SK-N-SH (cell line): ENCODE results near the gene TCOF1. TPM values are rescaled to one million over a fixed set of nuclear protein-coding genes. Genes with fewer than 3 reads are reported as not detected.
"Not testable (repeated sequence)": the region's sequence is repeated elsewhere in the genome, so short reads cannot be mapped to it uniquely, and the experiment has no call there.

Experiments used
- CTCF ChIA-PET: fragments of 300-600, 350-600 bp; formaldehyde crosslinking; extraction: SDS; loops from one replicate; lab custom pipeline; 2021; lab: Yijun Ruan, JAX
- POLR2A ChIA-PET: fragments of 350-600 bp; sonication (Branson Sonifier 250); formaldehyde crosslinking; extraction: SDS; loops from one replicate; lab custom pipeline; 2020; ENCODE audit warnings: antibody characterized with exemption, inconsistent platforms; lab: Yijun Ruan, JAX
- DNase-seq: peaks from one replicate; pipeline ENCODE4 v3.0.0; 2012
- H2AFZ ChIP-seq: fragments of 200-600 bp; sonication (generic); 2 replicates; pipeline ENCODE4 v1.8.1; 2016; ENCODE audit warnings: antibody characterized with exemption, mild to moderate bottlenecking, low read depth
- H3F3A ChIP-seq: fragments of 200-600 bp; sonication (generic); replicated peaks from 2 replicates; pipeline ENCODE3; 2016; ENCODE audit warnings: antibody characterized with exemption, mild to moderate bottlenecking; ENCODE audit not compliant: insufficient read depth
- H3K27ac ChIP-seq, 2 experiments: fragments of 200-500 bp in 1 of 2; fragments of 200-600 bp in 1 of 2; sonication (Bioruptor generic) in 1 of 2; sonication (generic), shearing (Covaris generic) in 1 of 2; 2 replicates each; pipeline versions ENCODE4 v1.5.1 to v1.6.1; 2014 to 2016; ENCODE audit warnings: low read depth in 2 of 2, inconsistent platforms in 1 of 2, low read length in 1 of 2, mild to moderate bottlenecking in 1 of 2, mixed read lengths in 1 of 2
- H3K27me3 ChIP-seq: fragments of 200-600 bp; sonication (generic), shearing (Covaris generic); 2 replicates; pipeline ENCODE4 v1.6.1; 2016; ENCODE audit warnings: mixed run types; ENCODE audit not compliant: insufficient read depth
- H3K36me3 ChIP-seq, 2 experiments: fragments of 200-500 bp in 1 of 2; fragments of 200-600 bp in 1 of 2; sonication (Bioruptor generic) in 1 of 2; sonication (generic) in 1 of 2; replicated peaks in 1 of 2; 2 replicates each; pipeline versions ENCODE3 to v1.5.1; 2014 to 2016; ENCODE audit warnings: low read length in 1 of 2, mild to moderate bottlenecking in 1 of 2; ENCODE audit not compliant: insufficient read depth in 2 of 2, control insufficient read depth in 1 of 2
- H3K4me1 ChIP-seq, 2 experiments: fragments of 200-500 bp in 1 of 2; fragments of 200-600 bp in 1 of 2; sonication (Bioruptor generic) in 1 of 2; sonication (generic), shearing (Covaris generic) in 1 of 2; 2 replicates each; pipeline versions ENCODE4 v1.5.1 to v1.6.1; 2014 to 2016; ENCODE audit warnings: low read depth in 1 of 2, low read length in 1 of 2, mixed run types in 1 of 2; ENCODE audit not compliant: insufficient read depth in 2 of 2, control insufficient read depth in 1 of 2
- H3K4me2 ChIP-seq: fragments of 200-600 bp; sonication (generic), shearing (Covaris generic); 2 replicates; pipeline ENCODE4 v1.6.1; 2017; ENCODE audit warnings: mixed run types
- H3K4me3 ChIP-seq, 2 experiments: fragments of 200-500 bp in 1 of 2; fragments of 200-600 bp in 1 of 2; sonication (Bioruptor generic) in 1 of 2; sonication (generic), shearing (Covaris generic) in 1 of 2; 2 replicates each; pipeline versions ENCODE4 v1.5.1 to v1.8.1; 2014 to 2016; ENCODE audit warnings: low read depth in 2 of 2, inconsistent platforms in 1 of 2, low read length in 1 of 2, mild to moderate bottlenecking in 1 of 2, mixed read lengths in 1 of 2, moderate library complexity in 1 of 2
- H3K79me2 ChIP-seq: fragments of 200-600 bp; sonication (generic); 2 replicates; pipeline ENCODE4 v1.8.1; 2017; ENCODE audit warnings: mild to moderate bottlenecking; ENCODE audit not compliant: insufficient read depth
- H3K9ac ChIP-seq: fragments of 200-600 bp; sonication (generic); 2 replicates; pipeline ENCODE4 v1.6.1; 2017; ENCODE audit warnings: mixed run types
- H3K9me2 ChIP-seq: fragments of 200-600 bp; sonication (generic); 2 replicates; pipeline ENCODE4 v1.6.1; 2017; ENCODE audit warnings: mixed run types
- H3K9me3 ChIP-seq: fragments of 200-600 bp; sonication (generic); 2 replicates; pipeline ENCODE4 v1.6.1; 2017; ENCODE audit warnings: mixed run types, mild to moderate bottlenecking, moderate library complexity
- H4K20me1 ChIP-seq: fragments of 200-600 bp; sonication (generic); 2 replicates; pipeline ENCODE4 v1.6.1; 2017; ENCODE audit warnings: mild to moderate bottlenecking, mixed run types; ENCODE audit not compliant: insufficient read depth
- GATA2 ChIP-seq: sonication (generic); formaldehyde crosslinking; IDR thresholded peaks from 2 replicates; pipeline ENCODE4 v1.5.0; 2020; ENCODE audit warnings: mild to moderate bottlenecking, missing genetic modification reagents
- MEF2A ChIP-seq: IDR thresholded peaks from 2 replicates; pipeline ENCODE4 v1.4.0; 2012; ENCODE audit warnings: low read depth, borderline replicate concordance
- TEAD4 ChIP-seq: IDR thresholded peaks from 2 replicates; pipeline ENCODE4 v1.4.0; 2012; ENCODE audit warnings: mild to moderate bottlenecking, borderline replicate concordance; ENCODE audit not compliant: insufficient read depth
- WGBS: methylation state at CpG from one replicate; pipeline ENCODE4 v1.1.6; 2017; ENCODE audit warnings: low lambda C conversion rate; 5-methylcytosine and 5-hydroxymethylcytosine counted together
- polyA plus RNA-seq, 3 experiments: library from polyadenylated mRNA; depleted of rRNA; stranded (reverse); fragments of >200 nt; gene quantifications; 2 replicates each; pipeline ENCODE4 v1.2.3, GENCODE V29; 2012
- TF ChIP-seq, protein P1 (sequence below): IDR thresholded peaks from 2 replicates; pipeline ENCODE4; 2012
- TF ChIP-seq, protein P2 (sequence below): fragments of 150-350 bp; IDR thresholded peaks from 2 replicates; pipeline ENCODE4 v1.6.1; 2016; ENCODE audit warnings: mild to moderate bottlenecking, low read depth, low read length
- TF ChIP-seq, protein P3 (sequence below): IDR thresholded peaks from 2 replicates; pipeline ENCODE4 v1.4.0; 2012; ENCODE audit warnings: low read depth

Gene TCOF1
- polyA plus RNA-seq, 1 of the 3 experiments (the other 2 are of a cell fraction): 33.0 TPM

DNA sequence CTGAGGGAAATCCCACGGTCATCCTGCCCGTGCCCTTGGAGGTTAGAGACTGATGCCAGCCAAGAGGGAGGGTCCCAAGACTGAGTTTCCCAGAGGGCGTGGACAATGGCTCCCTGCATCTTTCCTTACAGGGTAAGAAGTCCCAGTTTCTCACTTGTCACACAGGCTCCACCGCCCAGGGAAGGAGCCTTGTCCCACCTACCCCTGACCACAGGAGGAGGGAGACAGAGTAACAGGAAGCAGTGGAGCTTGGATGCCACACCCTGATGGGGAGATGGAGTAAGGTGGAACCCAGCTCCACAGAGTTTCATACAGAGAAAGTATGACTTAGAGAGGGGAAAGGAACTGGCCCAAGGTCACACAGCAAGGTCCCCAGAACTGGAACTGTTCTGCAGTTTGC lies 64.6 kb downstream of the TCOF1 start (continued):
- TF ChIP-seq, protein P1, sequence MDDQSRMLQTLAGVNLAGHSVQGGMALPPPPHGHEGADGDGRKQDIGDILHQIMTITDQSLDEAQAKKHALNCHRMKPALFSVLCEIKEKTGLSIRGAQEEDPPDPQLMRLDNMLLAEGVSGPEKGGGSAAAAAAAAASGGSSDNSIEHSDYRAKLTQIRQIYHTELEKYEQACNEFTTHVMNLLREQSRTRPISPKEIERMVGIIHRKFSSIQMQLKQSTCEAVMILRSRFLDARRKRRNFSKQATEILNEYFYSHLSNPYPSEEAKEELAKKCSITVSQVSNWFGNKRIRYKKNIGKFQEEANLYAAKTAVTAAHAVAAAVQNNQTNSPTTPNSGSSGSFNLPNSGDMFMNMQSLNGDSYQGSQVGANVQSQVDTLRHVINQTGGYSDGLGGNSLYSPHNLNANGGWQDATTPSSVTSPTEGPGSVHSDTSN: no peak
- no peak for TF ChIP-seq MEF2A
- TF ChIP-seq, protein P2, sequence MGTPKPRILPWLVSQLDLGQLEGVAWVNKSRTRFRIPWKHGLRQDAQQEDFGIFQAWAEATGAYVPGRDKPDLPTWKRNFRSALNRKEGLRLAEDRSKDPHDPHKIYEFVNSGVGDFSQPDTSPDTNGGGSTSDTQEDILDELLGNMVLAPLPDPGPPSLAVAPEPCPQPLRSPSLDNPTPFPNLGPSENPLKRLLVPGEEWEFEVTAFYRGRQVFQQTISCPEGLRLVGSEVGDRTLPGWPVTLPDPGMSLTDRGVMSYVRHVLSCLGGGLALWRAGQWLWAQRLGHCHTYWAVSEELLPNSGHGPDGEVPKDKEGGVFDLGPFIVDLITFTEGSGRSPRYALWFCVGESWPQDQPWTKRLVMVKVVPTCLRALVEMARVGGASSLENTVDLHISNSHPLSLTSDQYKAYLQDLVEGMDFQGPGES: no peak
- no peak for TF ChIP-seq GATA2 (CRISPR knock-in tag)

DNA sequence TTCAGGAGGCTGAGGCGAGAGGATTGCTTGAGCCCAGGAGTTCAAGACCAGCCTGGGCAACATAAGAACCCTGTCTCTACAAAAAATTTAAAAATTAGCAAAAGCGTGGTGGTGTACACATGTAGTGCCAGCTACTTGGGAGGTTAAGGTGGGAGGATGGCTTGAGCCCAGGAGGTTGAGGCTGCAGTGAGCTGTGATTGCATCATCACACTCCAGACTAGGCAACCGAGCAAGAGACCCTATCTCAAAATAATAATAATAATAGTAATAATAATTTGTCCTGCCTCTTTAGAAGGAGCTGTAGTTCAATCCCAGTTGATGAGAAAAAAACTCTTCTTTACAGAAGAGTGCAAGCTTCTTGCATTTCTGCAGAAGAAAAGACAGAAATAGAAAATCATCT lies 65.3 kb downstream of the TCOF1 start:
- no peaks in the 10 kb centered on the region for H3K9me3 ChIP-seq
- H3F3A ChIP-seq: no peaks in the 10 kb centered on the region
- H4K20me1 ChIP-seq: no peaks in the 10 kb centered on the region
- no peak overlapping the region for H3K4me3 ChIP-seq
- no peaks in the 10 kb centered on the region for H3K36me3 ChIP-seq
- 44% methylated on average over 3 of the region's 3 CpGs for WGBS
- no peak for DNase-seq
- POLR2A ChIA-PET: no interaction called here
- no peaks in the 10 kb centered on the region for H3K79me2 ChIP-seq
- no peak overlapping the region for H2AFZ ChIP-seq
- no peaks in the 10 kb centered on the region for H3K27me3 ChIP-seq
- H3K4me1 ChIP-seq: no peaks in the 10 kb centered on the region
- CTCF ChIA-PET: interaction anchor here (0.7 to 1.2 kb wide), 3 partner anchors 12 to 17 kb away, joined by 3 to 4 read pairs (median 4); no protein-coding TSS in a partner anchor
- no peak overlapping the region for H3K9ac ChIP-seq
- no peaks in the 10 kb centered on the region for H3K9me2 ChIP-seq
- no peak overlapping the region for H3K27ac ChIP-seq
- TF ChIP-seq MEF2A (no peak), TEAD4 (no peak)
- TF ChIP-seq, protein P3, sequence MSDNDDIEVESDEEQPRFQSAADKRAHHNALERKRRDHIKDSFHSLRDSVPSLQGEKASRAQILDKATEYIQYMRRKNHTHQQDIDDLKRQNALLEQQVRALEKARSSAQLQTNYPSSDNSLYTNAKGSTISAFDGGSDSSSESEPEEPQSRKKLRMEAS: no peak
- no peak overlapping the region for H3K4me2 ChIP-seq

DNA sequence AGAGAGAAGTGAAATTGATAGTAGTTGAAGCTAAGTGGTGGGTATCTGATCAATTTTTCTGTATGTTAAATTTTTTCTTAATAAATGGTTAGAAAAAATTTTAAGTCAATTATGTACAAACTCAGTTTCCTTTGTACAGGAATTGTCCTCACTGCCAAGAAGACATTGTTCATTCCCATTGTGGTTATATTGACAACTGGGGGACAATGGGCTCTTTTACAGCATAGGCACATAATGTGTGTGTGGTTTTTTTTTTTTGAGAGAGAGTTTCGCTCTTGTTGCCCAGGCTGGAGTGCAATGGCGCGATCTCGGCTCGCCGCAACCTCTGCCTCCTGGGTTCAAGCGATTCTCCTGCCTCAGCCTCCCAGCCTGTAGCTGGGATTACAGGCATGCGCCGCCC lies 68.7 kb downstream of the TCOF1 start:
- H3K9me2 ChIP-seq, H3K27me3 ChIP-seq, H3K27ac ChIP-seq, H3K4me2 ChIP-seq, H4K20me1 ChIP-seq, H3K79me2 ChIP-seq, H3K9me3 ChIP-seq, CTCF ChIA-PET, H2AFZ ChIP-seq, POLR2A ChIA-PET, H3K4me1 ChIP-seq, DNase-seq, H3K36me3 ChIP-seq, H3K9ac ChIP-seq, H3F3A ChIP-seq, H3K4me3 ChIP-seq: not testable (repeated sequence)
- WGBS: 92% methylated on average over 9 of the region's 9 CpGs
